ENCODE measurements around the gene SLFN13. TPM values are rescaled to one million over a fixed set of nuclear protein-coding genes. Genes with fewer than 3 reads are reported as not detected.
"Not testable (repeated sequence)": the region's sequence is repeated elsewhere in the genome, so short reads cannot be mapped to it uniquely, and the experiment has no call there.

Gene SLFN13
- total RNA-seq, 3 donors from 2014 or later, result 4.3 to 8.1 (median 7.9) TPM

DNA sequence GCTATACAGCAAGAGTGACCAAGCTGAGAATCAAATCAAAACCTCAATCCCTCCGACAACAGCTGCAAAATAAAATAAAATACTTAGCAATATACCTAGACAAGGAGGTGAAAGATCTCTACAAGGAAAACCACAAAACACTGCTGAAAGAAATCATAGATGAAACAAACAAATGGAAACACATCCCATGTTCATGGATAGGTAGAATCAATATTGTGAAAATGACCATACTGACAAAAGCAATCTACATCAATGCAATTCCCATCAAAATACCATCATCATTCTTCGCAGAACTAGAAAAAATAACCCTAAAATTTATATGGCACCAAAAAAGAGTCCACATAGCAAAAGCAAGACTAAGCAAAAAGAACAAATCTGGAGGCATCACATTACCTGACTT lies 33.9 kb downstream of the SLFN13 start:
- not testable (repeated sequence) for H3K27me3 Mint-ChIP-seq (ENCODE audit: low read depth); H3K4me3 Mint-ChIP-seq; H3K4me1 Mint-ChIP-seq (ENCODE audit: low read depth); DNase-seq; H3K9me3 Mint-ChIP-seq; ATAC-seq
- H3K36me3 Mint-ChIP-seq (ENCODE audit: insufficient read depth), result peaks cover 33% of the 10 kb centered on the region

DNA sequence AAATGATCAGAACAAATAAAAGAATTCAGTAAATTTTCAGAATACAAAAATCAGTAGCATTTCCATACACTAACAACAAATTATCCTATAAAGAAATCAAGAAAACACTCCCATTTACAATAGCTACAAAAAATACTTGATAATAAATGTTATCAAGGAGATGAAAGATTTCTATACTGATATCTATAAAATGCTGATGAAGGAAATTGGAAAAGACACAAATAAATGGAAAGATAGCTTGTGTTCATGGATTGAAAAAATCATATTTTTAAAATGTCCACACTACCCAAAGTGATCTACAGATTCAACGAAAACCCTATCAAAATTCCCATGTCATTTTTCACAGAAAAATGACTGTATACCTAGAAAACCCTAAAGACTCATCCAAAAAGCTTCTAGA lies 34.3 kb downstream of the SLFN13 start:
- peaks cover 7% of the 10 kb centered on the region for H3K9me3 Mint-ChIP-seq
- no peak for ATAC-seq
- H3K27me3 Mint-ChIP-seq (ENCODE audit: low read depth), result no peaks in the 10 kb centered on the region

DNA sequence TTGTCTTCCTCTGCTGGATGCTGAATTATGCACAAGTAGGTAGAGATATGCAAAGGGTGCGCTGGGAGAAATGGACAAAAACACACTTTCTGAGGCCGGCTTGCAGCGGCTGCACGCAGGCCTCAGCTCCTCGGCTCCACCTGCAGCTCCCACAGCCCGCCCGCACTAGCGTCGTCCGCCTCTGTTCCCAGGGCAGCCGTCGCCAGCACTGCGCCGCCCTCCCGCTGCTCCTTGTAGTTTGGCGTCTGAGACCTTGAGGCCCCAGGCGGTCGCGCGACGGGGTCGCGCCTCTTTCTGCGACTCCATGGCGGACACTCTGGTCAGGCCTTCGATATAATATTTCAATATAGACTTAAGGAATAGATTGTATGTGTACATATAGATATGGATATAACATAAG lies 41.0 kb downstream of the SLFN13 start:
- Mint-ChIP-seq H3K4me1 (ENCODE audit: low read depth) (peaks cover 5% of the 10 kb centered on the region), H3K9me3 (no peaks in the 10 kb centered on the region), H3K27me3 (ENCODE audit: low read depth) (no peaks in the 10 kb centered on the region), H3K4me3 (no peak overlapping the region), H3K36me3 (ENCODE audit: insufficient read depth) (peaks cover 11% of the 10 kb centered on the region)
- no peak for DNase-seq
- no peak for ATAC-seq

More for the DNA sequence above, 34.3 kb downstream of the SLFN13 start:
- DNase-seq, result no peak
- Mint-ChIP-seq H3K4me1 (ENCODE audit: low read depth) (peaks cover 2% of the 10 kb centered on the region), H3K36me3 (ENCODE audit: insufficient read depth) (peaks cover 30% of the 10 kb centered on the region), H3K4me3 (no peak overlapping the region)

- Mint-ChIP-seq H3K9me3 (no peaks in the 10 kb centered on the region), H3K4me3 (no peak overlapping the region), H3K27me3 (ENCODE audit: low read depth) (no peaks in the 10 kb centered on the region), H3K36me3 (ENCODE audit: insufficient read depth) (peaks cover 9% of the 10 kb centered on the region), H3K4me1 (ENCODE audit: low read depth) (peaks cover 5% of the 10 kb centered on the region)
- ATAC-seq (no peak), DNase-seq (no peak)
Observed at GRCh38 chr17:35406568-35406967, 42.0 kb downstream of the SLFN13 start.

GRCh38 chr17:35404360-35404759 lies 44.2 kb downstream of the SLFN13 start:
- Mint-ChIP-seq H3K4me1 (ENCODE audit: low read depth) (peaks cover 5% of the 10 kb centered on the region), H3K4me3 (no peak overlapping the region), H3K9me3 (no peaks in the 10 kb centered on the region), H3K36me3 (ENCODE audit: insufficient read depth) (peaks cover 5% of the 10 kb centered on the region), H3K27me3 (ENCODE audit: low read depth) (no peaks in the 10 kb centered on the region)
- DNase-seq, result no peak
- ATAC-seq, result peak; percentile 43 to 70

- not testable (repeated sequence) for H3K9me3 Mint-ChIP-seq; H3K4me1 Mint-ChIP-seq (ENCODE audit: low read depth); DNase-seq; ATAC-seq; H3K36me3 Mint-ChIP-seq (ENCODE audit: insufficient read depth); H3K27me3 Mint-ChIP-seq (ENCODE audit: low read depth); H3K4me3 Mint-ChIP-seq
Observed at GRCh38 chr17:35393783-35394182, 54.8 kb downstream of the SLFN13 start.

GRCh38 chr17:35390663-35391062 lies 57.9 kb downstream of the SLFN13 start:
- no peak for DNase-seq
- Mint-ChIP-seq H3K4me1 (ENCODE audit: low read depth) (peaks cover 2% of the 10 kb centered on the region), H3K9me3 (no peaks in the 10 kb centered on the region), H3K4me3 (no peak overlapping the region), H3K36me3 (ENCODE audit: insufficient read depth) (no peaks in the 10 kb centered on the region), H3K27me3 (ENCODE audit: low read depth) (peaks cover 5% of the 10 kb centered on the region)
- ATAC-seq, result no peak

DNA sequence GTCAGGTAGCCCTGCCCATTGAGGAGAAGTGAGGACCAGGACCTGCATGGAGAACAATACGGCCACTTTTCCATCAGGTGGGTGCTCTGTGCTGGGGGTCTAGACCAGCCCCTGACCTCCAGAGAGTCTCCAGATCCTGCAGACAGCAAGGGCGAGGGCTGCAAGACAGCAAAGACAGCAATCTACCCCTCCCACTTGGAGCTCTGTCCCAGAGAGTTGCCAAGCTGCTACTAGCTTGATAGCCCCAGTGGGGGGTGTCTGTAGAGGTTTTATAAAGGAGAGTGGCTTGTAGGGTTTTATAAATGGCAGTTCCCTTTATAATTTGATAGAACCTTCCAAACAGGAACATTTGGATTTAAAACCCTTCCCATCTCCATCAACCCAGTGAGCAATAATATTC lies 58.4 kb downstream of the SLFN13 start:
- H3K9me3 Mint-ChIP-seq, result no peaks in the 10 kb centered on the region
- H3K27me3 Mint-ChIP-seq (ENCODE audit: low read depth), result peaks cover 5% of the 10 kb centered on the region
- no peaks in the 10 kb centered on the region for H3K36me3 Mint-ChIP-seq (ENCODE audit: insufficient read depth)
- H3K4me3 Mint-ChIP-seq, result no peak overlapping the region
- DNase-seq (no peak), ATAC-seq (no peak)
- H3K4me1 Mint-ChIP-seq (ENCODE audit: low read depth), result peaks cover 2% of the 10 kb centered on the region

GRCh38 chr17:35387496-35387895 lies 61.1 kb downstream of the SLFN13 start:
- Mint-ChIP-seq H3K4me1 (ENCODE audit: low read depth) (no peaks in the 10 kb centered on the region), H3K36me3 (ENCODE audit: insufficient read depth) (peaks cover 3% of the 10 kb centered on the region), H3K4me3 (no peak overlapping the region), H3K27me3 (ENCODE audit: low read depth) (peaks cover 5% of the 10 kb centered on the region), H3K9me3 (no peaks in the 10 kb centered on the region)
- DNase-seq (no peak), ATAC-seq (no peak)

Other genes with a start within 250 kb of the SLFN13 start
- 10 to 100 TPM in 1 of 3 donors, 1 to 10 TPM in 2; 5.2 to 16.2 (median 8.0) TPM for gene SLFN5, start 205.7 kb downstream of the SLFN13 start, total RNA-seq
- gene SLFN11, start 75.1 kb downstream of the SLFN13 start, total RNA-seq, result 10 to 100 TPM; 13.4 to 17.0 (median 16.8) TPM
- 1 to 10 TPM in 2 of 3 donors, under 1 TPM in 1; 0.81 to 2.0 (median 1.1) TPM for gene SLFN12, start 16.3 kb downstream of the SLFN13 start, total RNA-seq
- gene SLFN12L, start 88.9 kb upstream of the SLFN13 start, total RNA-seq, result 10 to 100 TPM in 1 of 3 donors, 1 to 10 TPM in 2; 9.0 to 15.1 (median 9.1) TPM
- gene SLFN14, start 112.1 kb upstream of the SLFN13 start, total RNA-seq, result not detected
- 1 to 10 TPM; 6.6 to 9.6 (median 9.0) TPM for gene PEX12, start 129.8 kb upstream of the SLFN13 start, total RNA-seq
- gene AP2B1, start 138.6 kb upstream of the SLFN13 start, total RNA-seq, result 100 to 1,000 TPM; 119 to 129 (median 126) TPM

All from activated T-cell treated with anti-CD3 and anti-CD28 coated beads, Interleukin-2, amount 50 U/mL, for 4 hours (primary cell).